Activated T-cell treated with anti-CD3 and anti-CD28 coated beads for 24 hours (primary cell): Measurements from ENCODE around the gene TMEM63B.
"Not testable (repeated sequence)": the region's sequence is repeated elsewhere in the genome, so short reads cannot be mapped to it uniquely, and the experiment has no call there.

Experiments
- DNase-seq: peaks from one replicate; pipeline ENCODE4 v3.0.0-alpha.2; 2020; ENCODE audit warnings: low read depth

TMEM63B gene

DNA sequence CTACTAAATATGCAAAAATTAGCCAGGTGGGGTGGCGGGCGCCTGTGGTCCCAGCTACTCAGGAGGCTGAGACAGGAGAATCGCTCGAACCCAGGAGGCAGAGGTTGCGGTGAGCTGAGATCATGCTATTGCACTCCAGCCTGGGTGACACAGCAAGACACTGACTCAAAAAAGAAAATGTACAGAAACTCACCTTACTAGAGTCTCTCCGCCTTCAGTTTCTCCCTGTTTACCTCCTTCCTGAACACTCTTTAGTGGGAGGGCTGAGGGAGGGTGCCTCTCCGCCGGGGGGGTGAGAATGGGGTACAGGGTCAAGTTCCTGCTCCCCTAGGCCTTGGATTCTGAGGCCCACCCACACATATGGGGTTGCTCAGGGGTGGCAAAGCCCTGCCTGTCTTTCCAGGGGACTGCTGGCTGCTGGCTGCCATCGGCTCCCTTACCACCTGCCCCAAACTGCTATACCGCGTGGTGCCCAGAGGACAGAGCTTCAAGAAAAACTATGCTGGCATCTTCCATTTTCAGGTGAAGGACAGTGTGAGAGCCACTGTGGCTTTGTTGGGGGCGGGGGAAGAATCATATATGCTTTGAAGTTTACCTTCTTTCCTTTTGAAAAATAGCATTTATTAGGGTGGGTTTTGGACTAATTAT is 44.7 kb downstream of the TMEM63B start:
- DNase-seq = no peak

- peak; percentile 72 for DNase-seq
Observed at GRCh38 chr6:44172731-44173500, 45.6 kb downstream of the TMEM63B start.

DNA sequence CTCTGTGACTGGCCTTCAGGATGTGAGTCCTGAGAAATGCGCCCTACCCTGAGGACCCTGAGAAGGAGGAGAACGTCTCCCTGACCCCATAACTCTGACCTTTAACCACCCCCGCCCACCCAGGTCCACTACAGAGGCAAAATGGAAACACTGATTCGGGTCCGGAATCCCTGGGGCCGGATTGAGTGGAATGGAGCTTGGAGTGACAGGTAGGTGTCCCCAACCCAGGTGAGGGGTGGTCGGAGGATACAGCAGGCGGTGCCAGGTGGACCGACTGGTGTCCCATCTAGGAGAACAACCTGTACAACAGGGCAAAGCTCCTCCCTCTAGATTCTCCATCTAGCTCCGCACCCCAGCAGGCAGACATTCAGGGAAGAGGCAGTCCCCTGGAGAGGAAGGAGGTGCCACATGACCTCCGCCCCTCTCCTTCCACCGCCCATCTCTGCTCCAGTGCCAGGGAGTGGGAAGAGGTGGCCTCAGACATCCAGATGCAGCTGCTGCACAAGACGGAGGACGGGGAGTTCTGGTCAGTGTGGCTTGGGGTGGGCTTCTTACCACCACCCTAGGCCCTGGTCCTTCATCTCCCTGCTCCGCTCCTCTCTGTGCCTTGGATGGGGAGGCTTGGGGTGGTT is 48.9 kb downstream of the TMEM63B start:
- DNase-seq = no peak

GRCh38 chr6:44176762-44177509 is 49.6 kb downstream of the TMEM63B start:
- no peak for DNase-seq

- no peak for DNase-seq
Observed at GRCh38 chr6:44177691-44178423, 50.5 kb downstream of the TMEM63B start.

- no peak for DNase-seq
Observed at GRCh38 chr6:44178424-44179071, 51.2 kb downstream of the TMEM63B start.

DNA sequence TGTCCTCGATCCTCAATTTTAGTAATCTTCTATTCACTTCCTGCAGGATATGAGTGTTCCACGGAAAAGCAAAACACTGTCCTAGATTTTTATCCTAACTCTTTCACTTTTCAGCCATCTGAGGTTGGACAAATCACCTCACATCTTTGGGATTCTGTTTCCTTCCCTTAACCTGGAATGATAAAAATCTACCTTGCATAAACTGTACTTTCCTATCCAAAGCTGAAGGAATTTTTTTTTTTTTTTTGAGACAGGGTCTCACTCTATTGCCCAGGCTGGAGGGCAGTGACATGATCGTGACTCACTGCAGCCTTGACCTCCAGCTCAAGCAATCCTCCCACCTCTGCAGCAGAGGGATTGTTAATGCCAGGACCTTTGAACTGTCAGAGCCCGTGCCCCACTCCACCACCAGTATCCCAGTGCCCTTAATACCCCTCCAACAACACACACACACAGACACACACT is 51.8 kb downstream of the TMEM63B start:
- DNase-seq = no peak

DNA sequence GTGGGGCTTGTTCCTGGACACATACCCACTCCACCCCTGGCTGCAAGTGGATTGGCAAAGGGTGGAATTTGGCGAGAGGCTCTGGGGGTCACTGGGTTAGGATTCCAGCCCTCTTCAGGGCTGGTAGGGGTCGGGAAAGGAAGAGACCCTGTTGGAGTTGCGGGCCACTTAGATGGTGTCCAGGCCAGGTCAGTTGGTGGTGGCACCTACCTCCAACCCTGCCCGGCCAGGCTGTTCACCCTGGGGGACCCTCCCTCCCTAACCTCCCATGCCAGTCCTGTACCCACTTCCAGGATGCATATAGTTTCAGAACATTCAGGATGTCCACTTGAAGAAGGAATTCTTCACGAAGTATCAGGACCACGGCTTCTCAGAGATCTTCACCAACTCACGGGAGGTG is 52.3 kb downstream of the TMEM63B start:
- DNase-seq = no peak

- DNase-seq = no peak
Observed at GRCh38 chr6:44180406-44180805, 53.1 kb downstream of the TMEM63B start.

- DNase-seq = no peak
Observed at GRCh38 chr6:44180886-44181285, 53.5 kb downstream of the TMEM63B start.

DNA sequence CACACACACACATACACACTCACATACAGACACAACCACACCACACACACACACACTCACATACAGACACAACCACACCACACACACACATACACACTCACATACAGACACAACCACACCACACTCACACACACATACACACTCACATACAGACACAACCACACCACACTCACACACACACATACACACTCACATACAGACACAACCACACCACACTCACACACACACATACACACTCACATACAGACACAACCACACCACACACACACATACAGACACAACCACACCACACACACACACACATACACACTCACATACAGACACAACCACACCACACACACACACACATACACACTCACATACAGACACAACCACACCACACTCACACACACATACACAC is 54.4 kb downstream of the TMEM63B start:
- DNase-seq = not testable (repeated sequence)

DNA sequence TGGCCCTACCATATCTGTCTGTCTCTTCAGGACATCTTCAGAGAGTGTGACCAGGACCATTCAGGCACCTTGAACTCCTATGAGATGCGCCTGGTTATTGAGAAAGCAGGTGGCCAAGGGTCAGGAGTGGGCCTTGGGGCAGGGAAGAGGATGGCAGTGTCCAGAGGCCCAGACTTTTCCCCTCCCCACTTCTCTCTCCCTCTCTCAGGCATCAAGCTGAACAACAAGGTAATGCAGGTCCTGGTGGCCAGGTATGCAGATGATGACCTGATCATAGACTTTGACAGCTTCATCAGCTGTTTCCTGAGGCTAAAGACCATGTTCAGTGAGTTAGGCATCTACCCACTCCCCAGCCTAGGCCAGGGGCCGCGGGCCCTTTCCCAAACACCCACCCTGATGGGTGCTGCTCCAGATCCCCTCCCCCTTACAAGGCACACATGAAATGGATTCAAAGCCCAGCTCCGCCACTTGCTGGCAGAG is 55.6 kb downstream of the TMEM63B start:
- no peak for DNase-seq

- DNase-seq = no peak
Observed at GRCh38 chr6:44183783-44184182, 56.4 kb downstream of the TMEM63B start.

GRCh38 chr6:44185356-44185755 is 58.0 kb downstream of the TMEM63B start:
- DNase-seq = not testable (repeated sequence)

- no peak for DNase-seq
Observed at GRCh38 chr6:44185953-44186634, 58.7 kb downstream of the TMEM63B start.

DNA sequence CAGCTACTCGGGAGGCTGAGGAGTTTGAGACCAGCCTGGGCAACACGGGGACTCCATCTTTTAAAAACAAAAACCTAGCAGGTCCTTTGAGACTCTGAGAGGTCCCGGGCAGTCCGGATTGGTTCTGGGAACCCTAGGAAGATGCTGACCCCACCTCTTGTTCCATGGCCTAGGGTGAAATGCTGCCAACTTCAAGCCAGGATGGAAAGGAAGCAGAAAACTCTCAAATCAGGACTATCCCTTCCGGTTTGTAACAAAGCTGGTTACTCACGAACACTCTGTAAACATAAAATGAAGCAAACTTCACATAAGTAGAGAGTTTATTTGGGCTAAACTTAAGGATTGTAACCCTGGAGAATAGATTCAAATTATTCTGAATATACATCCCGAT is 59.3 kb downstream of the TMEM63B start:
- DNase-seq = no peak

- no peak for DNase-seq
Observed at GRCh38 chr6:44188819-44189218, 61.5 kb downstream of the TMEM63B start.

DNA sequence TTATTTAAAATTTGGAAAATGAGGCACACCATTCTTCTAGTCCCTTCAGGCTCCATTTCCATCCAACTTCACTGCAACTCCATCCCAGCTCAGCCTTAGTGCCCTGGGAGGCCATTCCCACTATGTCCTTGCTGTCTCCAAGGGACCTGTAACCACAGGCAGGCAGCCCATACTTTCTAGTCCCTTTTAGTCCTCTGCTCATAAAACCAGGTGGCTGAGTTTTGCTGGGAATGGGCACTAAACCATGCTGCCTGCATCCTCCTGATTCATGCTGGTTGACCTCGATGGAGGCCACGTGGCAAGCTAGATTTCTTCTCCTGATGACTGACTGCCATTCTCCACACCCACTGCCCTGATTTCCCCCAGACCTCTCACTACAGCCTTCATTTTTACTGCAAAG is 61.9 kb downstream of the TMEM63B start:
- no peak for DNase-seq

DNA sequence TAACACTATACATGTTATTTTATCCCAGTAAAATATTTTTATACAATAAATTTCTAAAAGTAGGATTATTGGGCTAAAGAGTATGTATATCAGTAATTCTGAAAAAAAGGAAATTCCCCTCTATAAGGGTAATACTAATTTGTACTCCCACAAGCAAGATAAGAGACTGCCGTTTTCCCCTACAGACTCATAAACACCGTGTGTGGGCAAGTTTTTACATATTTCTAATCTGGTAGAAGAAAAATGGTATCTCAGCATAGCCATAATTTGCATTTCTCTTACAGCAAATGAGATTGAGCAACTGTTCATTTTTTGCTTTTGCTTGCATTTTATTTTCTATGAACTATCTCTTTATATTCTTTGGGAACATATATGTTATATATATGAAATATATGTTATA is 63.4 kb downstream of the TMEM63B start:
- no peak for DNase-seq

DNA sequence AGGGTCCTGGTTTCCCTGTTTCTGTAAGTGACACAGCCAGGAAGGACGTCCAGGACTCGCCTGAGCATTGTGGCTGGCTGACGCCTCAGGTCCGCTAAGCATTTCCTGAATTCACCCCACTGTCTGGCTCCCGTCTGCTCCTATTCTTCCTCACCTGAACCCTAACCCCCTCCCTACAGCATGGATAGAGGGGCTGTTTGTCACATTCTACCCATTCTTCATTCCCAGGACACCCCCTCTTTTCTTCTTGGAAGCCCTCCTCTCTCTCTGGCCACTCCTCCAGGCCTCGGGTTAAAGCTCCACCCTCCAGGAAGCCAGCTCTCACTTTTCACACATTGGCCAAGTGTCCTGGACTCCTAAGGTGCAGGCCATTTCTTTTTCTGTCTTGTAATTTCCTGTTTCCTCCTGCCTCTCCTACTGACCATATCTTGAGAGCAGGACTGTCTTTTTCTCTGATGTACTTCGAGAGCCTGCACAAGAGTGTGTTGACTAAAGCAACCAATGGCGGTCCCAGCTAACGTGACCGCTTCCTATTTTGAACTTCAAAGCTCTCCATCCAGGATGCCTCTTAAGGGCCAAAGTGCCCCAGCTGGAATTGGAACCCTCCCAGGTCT is 65.2 kb downstream of the TMEM63B start:
- DNase-seq = no peak
